ENCODE measurements around the gene HLA-DQB2.
A peak's percentile ranks its signal among the peaks of the same experiment; 100 is the strongest.
"Not testable (repeated sequence)": the region's sequence is repeated elsewhere in the genome, so short reads cannot be mapped to it uniquely, and the experiment has no call there.

Gene HLA-DQB2

GRCh38 chr6:32763421-32763820, at the start of gene HLA-DQB2:
HLA-DQB2 (minus strand) TSS chr6:32763532; CDS start chr6:32763470, 62 bp downstream.
- no peak for DNase-seq

GRCh38 chr6:32809171-32809570, 45.8 kb upstream of the HLA-DQB2 start:
- DNase-seq = no peak

GRCh38 chr6:32807020-32807580, 43.8 kb upstream of the HLA-DQB2 start:
- DNase-seq = no peak

- not testable (repeated sequence) for DNase-seq
Observed at GRCh38 chr6:32805404-32805803, 42.1 kb upstream of the HLA-DQB2 start.

- DNase-seq = no peak
Observed at GRCh38 chr6:32803416-32803815, 40.1 kb upstream of the HLA-DQB2 start.

GRCh38 chr6:32799740-32800139, 36.4 kb upstream of the HLA-DQB2 start:
- DNase-seq = no peak

GRCh38 chr6:32799168-32799567, 35.8 kb upstream of the HLA-DQB2 start:
- no peak for DNase-seq

GRCh38 chr6:32796848-32797776, 33.8 kb upstream of the HLA-DQB2 start:
- peak; percentile 52 for DNase-seq

- DNase-seq = no peak
Observed at GRCh38 chr6:32794510-32794909, 31.2 kb upstream of the HLA-DQB2 start.

GRCh38 chr6:32792901-32793435, 29.6 kb upstream of the HLA-DQB2 start:
- no peak for DNase-seq

GRCh38 chr6:32790306-32790705, 27.0 kb upstream of the HLA-DQB2 start:
- no peak for DNase-seq

- peak; percentile 17 for DNase-seq
Observed at GRCh38 chr6:32785781-32786533, 22.6 kb upstream of the HLA-DQB2 start.

GRCh38 chr6:32782923-32783322, 19.6 kb upstream of the HLA-DQB2 start:
- not testable (repeated sequence) for DNase-seq

GRCh38 chr6:32779036-32779435, 15.7 kb upstream of the HLA-DQB2 start:
- no peak for DNase-seq

- no peak for DNase-seq
Observed at GRCh38 chr6:32775071-32775470, 11.7 kb upstream of the HLA-DQB2 start.

- no peak for DNase-seq
Observed at GRCh38 chr6:32774426-32774825, 11.1 kb upstream of the HLA-DQB2 start.

GRCh38 chr6:32772656-32773055, 9.3 kb upstream of the HLA-DQB2 start:
- no peak for DNase-seq

GRCh38 chr6:32764048-32764447, 716 bp upstream of the HLA-DQB2 start:
- DNase-seq = no peak

GRCh38 chr6:32761548-32761947, 1.8 kb downstream of the HLA-DQB2 start:
- no peak for DNase-seq

GRCh38 chr6:32761072-32761471, 2.3 kb downstream of the HLA-DQB2 start:
- no peak for DNase-seq

- no peak for DNase-seq
Observed at GRCh38 chr6:32759669-32760068, 3.7 kb downstream of the HLA-DQB2 start.

GRCh38 chr6:32752580-32752979, 10.8 kb downstream of the HLA-DQB2 start:
- no peak for DNase-seq

- not testable (repeated sequence) for DNase-seq
Observed at GRCh38 chr6:32745649-32746048, 17.7 kb downstream of the HLA-DQB2 start.
